ENCODE data around the gene L3MBTL4. TPM values are rescaled to one million over a fixed set of nuclear protein-coding genes. Genes with fewer than 3 reads are reported as not detected.
A peak's percentile ranks its signal among the peaks of the same experiment; 100 is the strongest.
"Not testable (repeated sequence)": the region's sequence is repeated elsewhere in the genome, so short reads cannot be mapped to it uniquely, and the experiment has no call there.

L3MBTL4 gene
- total RNA-seq, 1 donor from 2014 or later: 14.9 TPM

DNA sequence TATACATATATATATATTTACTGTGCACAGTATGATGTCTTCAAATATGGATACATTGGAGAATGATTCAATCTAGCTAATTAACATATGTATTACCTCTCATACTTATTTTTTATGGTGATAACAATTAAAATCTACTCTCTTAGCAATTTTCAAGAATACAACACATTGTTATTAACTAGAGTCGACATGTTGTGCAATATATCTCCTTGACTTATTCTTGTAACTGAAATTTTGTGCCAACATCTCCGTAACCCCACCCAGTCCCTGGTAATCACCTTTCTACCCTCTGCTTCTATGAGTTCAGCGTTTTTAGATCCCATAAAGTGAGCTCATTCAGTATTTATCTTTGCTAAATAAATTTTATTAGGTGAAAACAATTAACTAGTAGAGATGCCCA is 303.0 kb downstream of the L3MBTL4 start:
- DNase-seq (ENCODE audit: low spot score): no peak

GRCh38 chr18:6109743-6110142 is 305.0 kb downstream of the L3MBTL4 start:
- DNase-seq (ENCODE audit: low spot score): no peak

GRCh38 chr18:6107794-6108193 is 306.9 kb downstream of the L3MBTL4 start:
- no peak for DNase-seq (ENCODE audit: low spot score)

DNA sequence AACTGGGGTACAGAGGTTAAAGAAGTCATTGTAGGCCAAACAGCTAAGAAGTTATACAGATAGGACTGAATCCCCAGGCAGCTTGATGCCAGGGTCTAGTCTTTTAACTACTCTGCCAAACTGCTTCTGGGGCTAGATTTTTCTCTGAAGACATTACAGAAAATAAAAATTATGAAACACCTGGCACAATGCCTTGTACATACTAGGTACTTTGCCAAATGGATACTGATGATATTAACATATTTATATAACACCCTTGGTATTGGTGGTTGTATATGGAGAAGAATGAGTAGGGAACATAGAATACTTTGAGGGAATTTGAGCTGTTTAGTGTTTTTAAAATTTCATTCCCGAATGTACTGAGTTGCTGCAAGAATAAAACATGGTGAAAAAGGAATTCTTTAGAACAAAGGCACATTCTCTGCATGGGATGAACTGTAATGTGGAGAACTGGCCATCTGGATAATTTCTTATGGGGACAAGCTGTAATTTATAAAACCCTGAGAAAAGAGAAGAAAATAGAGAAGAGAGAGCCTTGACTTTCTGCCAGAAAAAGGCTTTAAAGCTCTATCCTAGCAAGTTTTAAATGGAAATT is 308.5 kb downstream of the L3MBTL4 start:
- DNase-seq (ENCODE audit: low spot score): peak; percentile 46

DNA sequence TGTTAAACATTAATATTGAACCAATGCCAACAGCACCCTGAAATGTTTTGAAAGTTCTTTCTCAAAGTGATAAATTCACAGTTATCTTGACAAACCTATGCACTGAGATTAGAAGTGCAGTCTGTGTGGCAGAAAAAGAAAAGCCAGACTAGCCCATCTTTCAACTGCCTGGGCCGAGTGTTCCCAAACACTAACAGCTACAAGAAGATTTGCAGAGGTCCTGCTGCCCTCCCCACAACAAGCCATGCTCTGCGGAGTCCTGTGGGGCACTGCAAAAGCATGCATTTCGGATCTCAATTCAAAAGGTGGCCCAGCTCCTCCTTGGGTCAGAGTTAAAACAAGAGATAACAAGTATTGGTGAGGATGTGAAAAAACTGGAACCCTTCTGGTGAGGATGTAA is 311.0 kb downstream of the L3MBTL4 start:
- DNase-seq (ENCODE audit: low spot score): no peak

DNA sequence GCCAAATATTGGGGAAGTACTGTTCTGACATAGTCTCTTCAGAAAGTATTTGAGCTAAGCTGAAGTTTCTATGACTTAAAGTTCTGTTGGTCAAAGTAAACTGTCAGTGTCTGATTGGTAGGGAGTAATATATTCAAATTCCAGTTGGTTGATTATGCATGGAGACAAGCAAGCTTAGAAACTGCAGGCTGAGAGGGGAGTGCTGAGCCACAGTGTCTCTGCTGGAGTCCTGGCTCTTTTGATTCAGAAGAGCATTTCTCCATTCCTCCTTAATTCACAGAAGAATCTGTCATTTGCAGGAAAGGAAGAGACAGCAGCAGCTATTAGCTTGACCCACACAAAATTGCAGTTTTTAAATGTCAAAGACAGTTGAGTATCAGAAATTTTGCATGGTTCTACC is 318.0 kb downstream of the L3MBTL4 start:
- no peak for DNase-seq (ENCODE audit: low spot score)

DNA sequence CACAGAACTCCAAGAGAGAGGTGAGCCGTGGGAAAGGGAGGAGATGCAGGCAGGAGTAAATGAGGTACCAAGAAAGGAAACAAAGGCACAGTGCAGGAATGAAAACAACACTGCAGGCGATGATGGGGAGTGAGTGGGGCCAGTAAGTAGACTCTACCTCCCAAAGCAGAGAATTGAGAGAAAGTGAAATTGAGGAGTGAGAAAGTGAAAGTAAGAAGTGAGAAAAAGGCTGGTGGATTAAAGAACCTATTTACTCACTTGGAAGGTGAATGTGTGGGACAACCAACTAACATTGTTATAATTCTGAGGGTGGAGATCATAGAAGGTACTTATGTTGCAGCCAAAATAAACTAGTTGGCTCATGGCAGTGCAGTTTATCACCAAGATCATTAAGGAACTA is 326.3 kb downstream of the L3MBTL4 start:
- DNase-seq (ENCODE audit: low spot score): no peak

- no peak for DNase-seq (ENCODE audit: low spot score)
Observed at GRCh38 chr18:6086731-6087130, 328.0 kb downstream of the L3MBTL4 start.

DNA sequence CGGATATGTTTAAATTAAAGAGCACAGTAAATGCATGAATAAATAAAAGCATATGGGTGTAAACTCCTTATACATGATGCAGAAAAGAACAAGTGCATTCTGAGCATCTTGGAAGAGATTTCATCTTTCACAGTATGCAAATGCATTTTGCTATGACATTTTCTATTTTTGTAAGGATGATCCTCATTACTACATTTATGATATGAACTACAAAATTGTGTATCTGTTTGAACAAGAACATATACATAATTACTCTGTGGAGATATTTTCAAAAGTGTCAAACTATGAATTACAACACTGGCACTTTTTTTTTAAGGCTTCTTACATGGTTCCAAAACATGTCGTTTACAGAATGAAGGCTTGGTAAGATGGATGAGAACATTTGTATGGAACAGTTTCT is 335.3 kb downstream of the L3MBTL4 start:
- DNase-seq (ENCODE audit: low spot score): no peak

DNA sequence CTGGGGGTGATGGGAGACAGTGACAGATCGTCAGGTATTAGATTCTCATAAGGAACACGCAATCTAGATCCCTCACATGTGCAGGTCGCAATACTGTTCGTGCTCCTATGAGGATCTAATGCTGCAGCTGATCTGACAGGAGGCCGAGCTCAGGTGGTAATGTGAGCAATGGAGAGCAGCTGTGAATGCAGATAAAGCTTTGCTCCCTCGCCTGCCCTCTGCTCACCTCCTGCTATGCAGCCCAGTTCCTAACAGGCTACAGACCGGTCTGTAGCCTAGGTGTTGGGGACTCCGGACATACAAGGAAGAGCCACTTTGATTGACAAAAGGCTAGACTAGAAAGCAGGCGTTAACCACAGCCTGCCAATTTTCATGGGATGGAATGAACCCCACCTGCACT is 335.8 kb downstream of the L3MBTL4 start:
- DNase-seq (ENCODE audit: low spot score): no peak

- DNase-seq (ENCODE audit: low spot score): not testable (repeated sequence)
Observed at GRCh38 chr18:6072423-6072822, 342.3 kb downstream of the L3MBTL4 start.

GRCh38 chr18:6069539-6069938 is 345.2 kb downstream of the L3MBTL4 start:
- no peak for DNase-seq (ENCODE audit: low spot score)

DNA sequence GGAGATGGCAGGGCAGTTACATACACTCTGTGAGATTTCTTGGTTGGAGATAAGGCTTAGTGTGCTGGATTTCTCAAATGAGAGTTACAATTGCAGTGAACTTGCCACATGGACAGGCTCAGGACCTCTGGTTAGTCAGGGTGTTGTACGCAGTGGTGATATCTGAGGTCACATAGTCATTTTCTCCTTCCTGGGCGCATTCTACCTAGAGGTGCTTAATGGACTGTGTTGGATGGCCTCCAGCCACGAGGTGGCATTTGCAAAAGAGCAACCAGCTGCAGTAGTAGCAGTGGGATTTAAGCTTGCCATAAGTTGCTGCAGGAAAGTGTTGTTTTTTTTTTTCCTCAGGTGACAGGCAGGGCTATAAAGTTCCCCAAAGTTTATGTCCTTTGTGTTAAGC is 345.6 kb downstream of the L3MBTL4 start:
- no peak for DNase-seq (ENCODE audit: low spot score)

DNA sequence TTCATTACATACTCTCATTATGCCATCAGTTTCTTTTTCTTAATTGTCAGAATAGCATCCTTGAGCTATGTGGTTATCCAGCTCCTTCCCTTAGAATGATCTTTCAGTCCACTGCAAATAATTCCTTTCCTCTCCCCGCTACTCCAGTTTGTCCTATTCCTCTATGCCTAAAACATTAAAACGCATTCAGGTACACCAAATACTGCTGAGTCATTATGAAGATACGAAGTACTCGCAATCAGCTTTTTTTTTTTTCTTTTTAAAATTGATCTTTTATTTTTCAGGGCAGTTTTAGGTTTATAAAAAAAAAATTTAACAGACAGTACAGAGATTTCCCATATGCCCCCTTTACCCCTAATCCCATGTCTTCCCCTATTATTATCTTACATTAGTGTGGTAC is 354.6 kb downstream of the L3MBTL4 start:
- DNase-seq (ENCODE audit: low spot score): no peak

DNA sequence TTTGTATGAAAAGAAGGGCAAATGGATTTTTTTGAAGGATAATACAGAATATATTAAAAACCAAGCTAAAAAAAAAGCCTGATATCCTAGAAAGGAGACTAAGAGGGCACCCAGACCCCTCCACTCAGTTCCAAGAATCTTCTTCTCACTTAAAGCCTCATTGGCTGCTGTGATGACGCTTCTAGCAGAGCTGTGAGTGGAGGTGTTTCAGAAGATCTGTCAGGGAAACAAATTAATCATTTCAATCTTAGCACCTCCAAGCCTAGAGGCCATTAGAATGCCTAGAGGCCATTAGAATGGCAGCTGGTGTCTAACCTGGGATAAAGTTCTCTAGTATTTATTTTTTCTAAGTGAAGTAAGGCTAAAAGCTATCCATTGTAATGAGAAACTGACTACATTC is 355.2 kb downstream of the L3MBTL4 start:
- DNase-seq (ENCODE audit: low spot score): no peak

GRCh38 chr18:6058941-6059340 is 355.8 kb downstream of the L3MBTL4 start:
- DNase-seq (ENCODE audit: low spot score): peak; percentile 6

DNA sequence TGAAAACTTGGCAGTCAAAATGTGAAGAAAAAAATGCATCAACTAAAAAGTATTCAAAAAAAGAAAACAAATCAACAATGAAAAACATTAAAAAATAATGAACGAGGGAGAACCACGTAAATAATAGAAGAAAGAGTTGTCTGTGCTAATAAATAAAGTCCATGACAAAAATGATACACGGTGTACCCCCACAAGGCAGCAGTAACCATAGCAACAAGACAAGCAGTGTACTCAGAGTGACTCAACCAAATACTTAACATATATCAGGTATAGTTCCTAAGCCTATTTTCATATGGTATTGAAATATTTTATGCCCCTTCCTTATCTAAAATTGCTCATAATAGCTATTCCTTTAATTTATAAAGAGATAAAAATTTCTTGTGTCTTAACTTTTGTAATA is 357.1 kb downstream of the L3MBTL4 start:
- no peak for DNase-seq (ENCODE audit: low spot score)

DNA sequence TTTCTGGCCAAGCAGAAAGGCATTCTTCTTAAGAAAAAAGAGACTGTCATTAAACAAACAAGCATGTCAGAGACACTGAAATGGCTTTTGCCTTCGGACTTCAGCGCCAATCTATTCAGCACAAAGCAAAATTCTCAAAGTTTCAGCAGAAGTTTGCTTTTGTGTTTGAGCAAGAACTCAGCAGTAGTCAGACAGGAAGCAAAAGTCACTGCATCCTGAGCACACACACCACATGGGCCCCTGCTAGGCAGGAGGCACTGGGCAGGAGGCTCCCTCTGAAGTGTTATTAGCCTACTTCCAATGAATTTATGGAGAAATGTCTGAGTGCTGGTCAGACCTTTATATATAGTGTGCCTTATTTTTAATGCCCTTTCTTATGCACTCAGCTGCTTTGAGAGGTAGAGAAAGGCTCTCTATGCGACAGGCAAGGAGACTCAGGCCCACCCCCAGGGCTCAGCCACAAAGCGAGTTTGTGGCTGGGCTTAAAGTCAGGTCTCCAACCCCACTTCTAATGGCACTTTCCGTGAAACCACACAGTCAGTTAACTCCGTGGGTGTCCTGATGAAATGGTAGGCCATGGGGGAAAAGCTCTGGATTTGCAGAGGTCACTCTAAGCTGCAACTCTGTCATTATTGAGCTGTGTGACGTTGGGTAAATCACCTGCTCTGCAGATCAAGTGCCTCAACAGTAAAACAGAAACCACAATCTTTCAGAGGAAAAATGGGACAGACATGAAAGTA is 358.4 kb downstream of the L3MBTL4 start:
- DNase-seq (ENCODE audit: low spot score): peak; percentile 12

DNA sequence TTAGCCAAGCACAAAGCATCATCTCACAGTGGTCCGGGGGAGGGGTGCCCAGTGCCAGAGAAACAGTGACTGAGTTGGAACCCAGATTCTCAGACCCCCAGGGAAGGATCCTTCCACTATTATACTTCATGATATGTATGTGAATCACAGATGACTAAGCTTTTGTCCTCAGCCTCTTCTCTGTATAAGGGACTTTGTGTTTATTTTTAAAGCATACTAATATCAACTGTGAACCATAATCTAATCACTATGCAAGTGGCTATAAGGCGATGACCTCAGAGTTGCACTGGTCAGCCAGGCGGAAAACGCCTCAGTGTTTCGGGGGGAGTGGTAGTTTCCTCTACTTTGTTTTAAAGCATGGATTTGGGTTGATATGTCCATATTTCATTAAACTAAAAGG is 359.0 kb downstream of the L3MBTL4 start:
- DNase-seq (ENCODE audit: low spot score): peak; percentile 4

DNA sequence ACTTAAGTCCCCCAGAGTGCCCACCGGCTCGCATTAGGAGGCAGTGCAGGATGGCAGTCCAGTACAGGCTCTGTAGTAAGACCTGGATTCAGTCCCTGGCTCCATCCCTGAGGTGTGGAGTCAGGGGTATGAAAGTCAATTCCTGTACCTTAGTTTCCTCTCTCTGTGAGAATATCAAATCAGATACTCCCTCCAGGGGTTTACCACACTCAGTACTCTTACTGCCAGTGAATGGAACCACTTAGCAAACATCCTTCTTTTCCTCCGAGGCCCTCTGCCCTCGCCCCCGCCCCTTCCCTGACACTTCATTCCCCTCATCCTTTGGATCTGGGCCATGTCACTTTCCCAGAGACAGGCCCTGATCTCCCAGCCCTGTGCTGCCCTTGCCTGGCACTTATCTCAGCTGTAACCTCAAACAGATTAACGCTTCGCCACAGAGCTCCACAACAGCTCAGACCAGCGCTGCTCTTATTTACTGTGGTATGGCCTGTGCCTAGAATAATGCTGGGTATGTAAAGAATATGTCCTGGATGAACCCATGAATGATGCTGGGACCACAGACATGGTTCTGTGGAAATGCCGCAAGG is 360.4 kb downstream of the L3MBTL4 start:
- DNase-seq (ENCODE audit: low spot score): no peak

DNA sequence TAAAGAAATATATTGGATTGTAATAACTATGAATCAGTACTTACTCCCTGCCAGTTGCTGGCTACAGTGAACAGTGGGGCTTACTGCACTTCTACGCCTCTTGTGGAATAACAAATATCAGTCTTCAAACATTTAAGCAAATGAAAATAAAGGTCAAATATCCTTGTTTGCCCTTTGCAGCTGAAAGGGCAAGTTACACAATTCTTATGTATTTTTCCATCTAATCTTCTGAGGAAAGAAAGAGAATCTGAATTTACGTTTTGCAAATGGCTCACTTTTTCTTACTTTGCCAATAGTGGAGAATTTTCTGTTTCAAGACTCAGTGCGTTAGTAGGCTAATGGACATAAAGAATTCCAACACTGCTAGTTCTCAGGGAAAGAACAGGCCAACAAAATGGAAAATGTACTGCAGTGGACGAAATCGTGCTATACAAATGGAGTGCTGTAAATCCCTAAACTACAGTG is 362.2 kb downstream of the L3MBTL4 start:
- DNase-seq (ENCODE audit: low spot score): no peak

- DNase-seq (ENCODE audit: low spot score): not testable (repeated sequence)
Observed at GRCh38 chr18:6047596-6047995, 367.1 kb downstream of the L3MBTL4 start.

DNA sequence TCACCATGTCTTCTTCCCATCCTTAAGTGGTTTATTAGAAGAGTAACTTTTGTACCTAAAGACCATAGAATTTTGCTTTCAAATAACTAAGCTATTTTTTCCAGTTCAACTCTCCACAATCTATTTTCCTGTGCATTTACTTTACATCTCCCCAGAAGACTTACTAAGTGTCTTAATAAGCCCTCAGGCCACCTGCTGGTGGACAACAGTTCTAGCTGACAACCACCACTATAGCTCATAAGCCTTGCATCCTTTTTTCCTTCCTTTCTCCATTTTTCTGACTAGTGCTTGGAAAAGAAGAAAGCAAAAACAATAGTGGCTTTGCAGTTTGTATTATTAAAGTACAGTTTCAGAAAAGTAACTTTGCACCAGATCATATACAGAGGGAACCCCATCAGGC is 369.9 kb downstream of the L3MBTL4 start:
- DNase-seq (ENCODE audit: low spot score): no peak

All from umbilical cord (tissue), 2 donors.